H1 (cell line): ENCODE measurements around the gene VAPB. TPM values are rescaled to one million over a fixed set of nuclear protein-coding genes. Genes with fewer than 3 reads are reported as not detected.
"Not testable (repeated sequence)": the region's sequence is repeated elsewhere in the genome, so short reads cannot be mapped to it uniquely, and the experiment has no call there.

Experiments used
- CTCF ChIA-PET: fragments of 300-600 bp; sonication (Branson Sonifier 250); formaldehyde crosslinking; loops from one replicate; lab custom pipeline; 2021; ENCODE audit not compliant: partially characterized antibody; lab: Charles Lee
- POLR2A ChIA-PET: fragments of 300-600 bp; sonication (Branson Sonifier 250); formaldehyde crosslinking; loops from one replicate; lab custom pipeline; 2021; ENCODE audit warnings: inconsistent platforms; ENCODE audit not compliant: partially characterized antibody; lab: Charles Lee
- DNase-seq, 2 experiments: peaks; one replicate each; pipeline versions ENCODE4 v3.0.0 to v3.0.0-alpha.2; 2010 to 2022; ENCODE audit warnings: low spot score in 2 of 2, low read depth in 1 of 2, mixed read lengths in 1 of 2
- FAIRE-seq: peaks from 2 replicates; lab custom pipeline; 2011; peaks lifted over from hg19 to GRCh38; lab: Jason Lieb, UNC
- H2AFZ ChIP-seq: 2 replicates; pipeline ENCODE4 v1.8.1; 2012; ENCODE audit warnings: low read length, inconsistent platforms
- H2AK5ac ChIP-seq: 2 replicates; pipeline ENCODE4 v1.6.1; 2013; ENCODE audit warnings: low read depth, low read length
- H2BK120ac ChIP-seq: replicated peaks from 2 replicates; pipeline ENCODE3; 2013; ENCODE audit warnings: low read depth, low read length, inconsistent platforms
- H2BK12ac ChIP-seq: 2 replicates; pipeline ENCODE4 v1.6.1; 2013; ENCODE audit warnings: low read depth, low read length
- H2BK15ac ChIP-seq: 2 replicates; pipeline ENCODE4 v1.6.1; 2013; ENCODE audit warnings: low read length
- H2BK20ac ChIP-seq: 2 replicates; pipeline ENCODE4 v1.6.1; 2013; ENCODE audit warnings: low read length
- H2BK5ac ChIP-seq: 2 replicates; pipeline ENCODE4 v1.6.1; 2013; ENCODE audit warnings: low read depth, low read length
- H3K14ac ChIP-seq: 2 replicates; pipeline ENCODE4 v1.6.1; 2013; ENCODE audit warnings: inconsistent platforms; ENCODE audit not compliant: insufficient read length
- H3K18ac ChIP-seq: 2 replicates; pipeline ENCODE4 v1.6.1; 2013; ENCODE audit warnings: low read length; ENCODE audit errors: extremely low read depth
- H3K23ac ChIP-seq: 2 replicates; pipeline ENCODE4 v1.6.1; 2013; ENCODE audit warnings: inconsistent platforms; ENCODE audit not compliant: insufficient read length
- H3K23me2 ChIP-seq: 2 replicates; pipeline ENCODE4 v1.6.1; 2013; ENCODE audit warnings: low read depth, low read length
- H3K27ac ChIP-seq: 2 replicates; pipeline ENCODE4 v1.6.1; 2011; ENCODE audit warnings: low read depth, low read length, inconsistent platforms
- H3K27me3 ChIP-seq, 4 experiments: replicated peaks in 1 of 4; 1 replicate in 1 of 4; 2 replicates in 3 of 4; pipeline versions ENCODE4 v1.6.1 to v1.8.1; 2011 to 2013; ENCODE audit warnings: low read length in 3 of 4, mild to moderate bottlenecking in 3 of 4, inconsistent platforms in 2 of 4, mixed read lengths in 2 of 4, moderate library complexity in 1 of 4; ENCODE audit not compliant: control insufficient read depth in 3 of 4, insufficient read depth in 3 of 4; ENCODE audit errors: extremely low read depth in 1 of 4
- H3K36me3 ChIP-seq, 4 experiments: 2 replicates each; pipeline versions ENCODE4 v1.6.1 to v1.8.1; 2011 to 2013; ENCODE audit warnings: mild to moderate bottlenecking in 4 of 4, low read length in 3 of 4, moderate library complexity in 2 of 4, control low read depth in 1 of 4, inconsistent platforms in 1 of 4; ENCODE audit not compliant: insufficient read depth in 4 of 4, control insufficient read depth in 2 of 4
- H3K4ac ChIP-seq: replicated peaks from 2 replicates; pipeline ENCODE3; 2013; ENCODE audit warnings: low read length, low read depth, mixed read lengths, inconsistent platforms; ENCODE audit not compliant: insufficient read length
- H3K4me1 ChIP-seq, 4 experiments: replicated peaks in 1 of 4; 1 replicate in 1 of 4; 2 replicates in 3 of 4; pipeline versions ENCODE4 v1.6.1 to v1.8.1; 2011 to 2013; ENCODE audit warnings: low read length in 3 of 4, inconsistent platforms in 2 of 4, mixed read lengths in 1 of 4; ENCODE audit not compliant: insufficient read depth in 4 of 4, control insufficient read depth in 3 of 4
- H3K4me2 ChIP-seq, 2 experiments: 2 replicates each; pipeline versions ENCODE4 v1.6.1 to v1.8.1; 2011 to 2013; ENCODE audit warnings: low read depth in 2 of 2, low read length in 2 of 2, control low read depth in 1 of 2, inconsistent platforms in 1 of 2, mild to moderate bottlenecking in 1 of 2; ENCODE audit not compliant: insufficient read depth in 1 of 2
- H3K4me3 ChIP-seq, 4 experiments: fragments of 200-600, 300-600 bp in 1 of 4; sonication (generic), shearing (Covaris generic), sonication (Bioruptor Twin) in 1 of 4; 2 replicates each; pipeline versions ENCODE4 v1.5.1 to v1.8.1; 2011 to 2016; ENCODE audit warnings: low read length in 4 of 4, low read depth in 3 of 4, control low read depth in 2 of 4, inconsistent platforms in 2 of 4, mild to moderate bottlenecking in 2 of 4, mixed read lengths in 1 of 4, moderate library complexity in 1 of 4; ENCODE audit not compliant: insufficient read depth in 2 of 4; ENCODE audit errors: extremely low read depth in 1 of 4
- H3K56ac ChIP-seq: replicated peaks from 2 replicates; pipeline ENCODE3; 2013; ENCODE audit warnings: low read depth, mild to moderate bottlenecking, mixed read lengths, low read length, inconsistent platforms; ENCODE audit not compliant: insufficient read length
- H3K79me1 ChIP-seq: 2 replicates; pipeline ENCODE4 v1.6.1; 2013; ENCODE audit warnings: low read depth, low read length, control low read depth
- H3K79me2 ChIP-seq, 2 experiments: 2 replicates each; pipeline versions ENCODE4 v1.6.1 to v1.8.1; 2012 to 2013; ENCODE audit warnings: low read length in 2 of 2, mild to moderate bottlenecking in 2 of 2, inconsistent platforms in 1 of 2; ENCODE audit not compliant: insufficient read depth in 2 of 2, control insufficient read depth in 1 of 2
- H3K9ac ChIP-seq, 4 experiments: replicated peaks in 1 of 4; 1 replicate in 1 of 4; 2 replicates in 3 of 4; pipeline versions ENCODE4 v1.6.1 to v1.8.1; 2011 to 2013; ENCODE audit warnings: low read depth in 3 of 4, low read length in 3 of 4, control low read depth in 2 of 4, mild to moderate bottlenecking in 2 of 4, moderate library complexity in 2 of 4, inconsistent platforms in 1 of 4; ENCODE audit errors: extremely low read depth in 1 of 4
- H3K9me3 ChIP-seq, 2 experiments: 2 replicates each; pipeline versions ENCODE4 v1.6.1 to v1.8.1; 2012 to 2013; ENCODE audit warnings: mild to moderate bottlenecking in 2 of 2, moderate library complexity in 2 of 2, control low read depth in 1 of 2, inconsistent platforms in 1 of 2, low read depth in 1 of 2, low read length in 1 of 2, mixed read lengths in 1 of 2; ENCODE audit not compliant: insufficient read depth in 2 of 2
- H4K20me1 ChIP-seq, 2 experiments: replicated peaks in 1 of 2; 2 replicates each; pipeline versions ENCODE3 to v1.8.1; 2011 to 2013; ENCODE audit warnings: inconsistent platforms in 2 of 2, low read length in 2 of 2, mild to moderate bottlenecking in 1 of 2; ENCODE audit not compliant: insufficient read depth in 2 of 2, control insufficient read depth in 1 of 2
- H4K5ac ChIP-seq: 2 replicates; pipeline ENCODE4 v1.6.1; 2013; ENCODE audit warnings: low read length, low read depth, mixed read lengths, inconsistent platforms; ENCODE audit not compliant: insufficient read length
- H4K8ac ChIP-seq: 2 replicates; pipeline ENCODE4 v1.8.0; 2013; ENCODE audit warnings: mild to moderate bottlenecking, moderate library complexity, low read length, inconsistent platforms; ENCODE audit not compliant: insufficient read depth; ENCODE audit errors: extremely low read depth
- H4K91ac ChIP-seq: replicated peaks from 2 replicates; pipeline ENCODE3; 2013; ENCODE audit warnings: low read length, mixed read lengths, inconsistent platforms; ENCODE audit not compliant: insufficient read length
- CTCF ChIP-seq, 3 experiments: IDR thresholded peaks; 1 replicate in 2 of 3; 2 replicates in 1 of 3; pipeline versions ENCODE4 v1.5.1 to v1.6.1; 2011; ENCODE audit warnings: low read length in 3 of 3, mild to moderate bottlenecking in 3 of 3, inconsistent platforms in 2 of 3, low read depth in 1 of 3, moderate library complexity in 1 of 3; ENCODE audit not compliant: insufficient read depth in 1 of 3; ENCODE audit errors: control extremely low read depth in 1 of 3
- EZH2 ChIP-seq: fragments of 200-600 bp; sonication (generic); IDR thresholded peaks from 2 replicates; pipeline ENCODE4 v1.7.1; 2012; ENCODE audit warnings: low read depth, mild to moderate bottlenecking, moderate library complexity, low read length, inconsistent platforms; ENCODE audit not compliant: severe bottlenecking
- HDAC2 ChIP-seq, 2 experiments: fragments of 300-600 bp in 1 of 2; sonication (generic) in 1 of 2; IDR thresholded peaks; 2 replicates each; pipeline ENCODE4 v1.6.1; 2011 to 2012; ENCODE audit warnings: low read depth in 2 of 2, low read length in 2 of 2, mild to moderate bottlenecking in 2 of 2, moderate library complexity in 2 of 2, borderline replicate concordance in 1 of 2, inconsistent platforms in 1 of 2
- MAFK ChIP-seq: IDR thresholded peaks from 2 replicates; pipeline ENCODE4 v1.6.1; 2012; ENCODE audit warnings: low read depth, mild to moderate bottlenecking, improper control_type of control experiment, low read length
- PHF8 ChIP-seq: fragments of 200-600 bp; sonication (generic); conservative IDR thresholded peaks from 2 replicates; pipeline ENCODE4 v1.7.1; 2012; ENCODE audit warnings: low read depth, mild to moderate bottlenecking, inconsistent platforms, low read length, moderate library complexity
- RNF2 ChIP-seq: fragments of 200-900, 300-1000 bp; sonication (generic); IDR thresholded peaks from 2 replicates; pipeline ENCODE4 v1.7.1; 2016; ENCODE audit warnings: borderline replicate concordance, low read depth, mild to moderate bottlenecking, antibody characterized with exemption, low read length; ENCODE audit not compliant: poor library complexity, severe bottlenecking; ENCODE audit errors: missing control alignments
- SP2 ChIP-seq: IDR thresholded peaks from 2 replicates; pipeline ENCODE4 v1.6.1; 2012; ENCODE audit warnings: mild to moderate bottlenecking, low read length, inconsistent platforms
- WGBS, 2 experiments: shearing (Covaris generic) in 1 of 2; methylation state at CpG; one replicate each; pipeline versions ENCODE4 v1.1.6 to v1.1.7; 2013 to 2015; ENCODE audit warnings: low lambda C conversion rate in 2 of 2, mixed read lengths in 2 of 2, inconsistent platforms in 1 of 2, low coverage in 1 of 2, missing lambda C conversion rate in 1 of 2; ENCODE audit not compliant: insufficient replicate concordance in 2 of 2, insufficient coverage in 1 of 2, insufficient read length in 1 of 2; ENCODE audit errors: extremely low coverage in 1 of 2, missing lambda C conversion rate in 1 of 2; 5-methylcytosine and 5-hydroxymethylcytosine counted together
- polyA plus RNA-seq, 7 experiments: library from polyadenylated mRNA; depleted of rRNA in 3 of 7; stranded (reverse) in 5 of 7; unstranded in 2 of 7; fragments of >200 nt in 5 of 7; fragments of 200-250 nt in 2 of 7; gene quantifications; 1 replicate in 5 of 7; 2 replicates in 1 of 7; 4 replicates in 1 of 7; pipeline versions ENCODE4 v1.2.1 to v1.2.3, GENCODE V29; 2011 to 2013; ENCODE audit warnings: missing spikeins in 2 of 7, mixed read lengths in 2 of 7
- total RNA-seq: library from RNA; stranded (reverse); fragmentation: NEBNext Ultra II Directional; extraction: Animal tissue kit (Norgen Biotek cat#: 25700); gene quantifications from 2 replicates; pipeline ENCODE4 v1.2.1, GENCODE V29; 2021

Gene VAPB
- total and polyA plus RNA-seq, 2 of the 8 experiments (the other 6 are each of a cell fraction or from before 2014, with no cell fraction given) = 24.4 to 62.8 TPM

GRCh38 chr20:58408603-58409246 lies 19.7 kb downstream of the VAPB start (continued):
- TF ChIP-seq CTCF (IDR thresholded peaks at IDR 0.05; ENCODE audit: control extremely low read depth in 1 of 3, insufficient read depth in 1 of 3, low read depth in 1 of 3, low read length in 3 of 3) (no peak), MAFK (no peak), EZH2 (no peak), SP2 (no peak), PHF8 (no peak), HDAC2 (IDR thresholded peaks at IDR 0.05; ENCODE audit: borderline replicate concordance in 1 of 2, low read depth in 2 of 2, low read length in 2 of 2) (no peak), RNF2 (no peak)

- H4K8ac ChIP-seq, H3K27ac ChIP-seq, POLR2A ChIA-PET, H3K56ac ChIP-seq, H3K4me3 ChIP-seq, H2BK15ac ChIP-seq, H2BK5ac ChIP-seq, H4K5ac ChIP-seq, H4K91ac ChIP-seq, H3K23me2 ChIP-seq, H3K27me3 ChIP-seq, H3K14ac ChIP-seq, CTCF ChIA-PET, H2BK20ac ChIP-seq, H3K9ac ChIP-seq, H3K4me2 ChIP-seq, H3K18ac ChIP-seq, H4K20me1 ChIP-seq, H3K9me3 ChIP-seq, H2AK5ac ChIP-seq, FAIRE-seq, DNase-seq, H2AFZ ChIP-seq, H3K79me1 ChIP-seq, H3K36me3 ChIP-seq, H2BK12ac ChIP-seq, H3K23ac ChIP-seq, H2BK120ac ChIP-seq, H3K4ac ChIP-seq: not testable (repeated sequence)
- Histone ChIP-seq H3K79me2 (peaks cover 3 to 69% of the 10 kb centered on the region in 2 experiments), H3K4me1 (peaks cover 2 to 17% (median 8%) of the 10 kb centered on the region in 4 experiments; a peak in 5 of 7 replicates)
- 100% methylated on average over 7 of the region's 35 CpGs; no CpG with 5 or more reads in 1 of the 2 experiments for WGBS, 2 experiments
Measured at GRCh38 chr20:58414216-58414615, 25.2 kb downstream of the VAPB start.
